Activated naive CD4-positive, alpha-beta T cell treated with anti-CD3 and anti-CD28 coated beads, Interleukin-2, amount 10 ng/mL, durations not matched to agents 7 days and 5 days (primary cell): Measurements from ENCODE around the gene BAHCC1.

ENCODE experiments used
- CTCF ChIA-PET: fragments of 350-600 bp; sonication (Branson Sonifier 250); formaldehyde crosslinking; loops from one replicate; lab custom pipeline; 2021; ENCODE audit warnings: antibody characterized with exemption; lab: Charles Lee
- DNase-seq: peaks from one replicate; pipeline ENCODE4 v3.0.0-alpha.2; 2020
- H3K27ac Mint-ChIP-seq: one replicate; pipeline ENCODE4 v1.8.0; 2021; ENCODE audit warnings: mild to moderate bottlenecking, moderate library complexity, mixed read lengths
- H3K27me3 Mint-ChIP-seq: one replicate; pipeline ENCODE4 v1.8.0; 2021; ENCODE audit warnings: mild to moderate bottlenecking, mixed read lengths
- H3K36me3 Mint-ChIP-seq: one replicate; pipeline ENCODE4 v1.8.0; 2021; ENCODE audit warnings: mixed read lengths
- H3K4me1 Mint-ChIP-seq: one replicate; pipeline ENCODE4 v1.8.0; 2021; ENCODE audit warnings: mixed read lengths
- H3K4me3 Mint-ChIP-seq: one replicate; pipeline ENCODE4 v1.8.0; 2021; ENCODE audit warnings: mild to moderate bottlenecking, moderate library complexity, mixed read lengths
- H3K9me3 Mint-ChIP-seq: one replicate; pipeline ENCODE4 v1.8.0; 2021; ENCODE audit warnings: mixed read lengths

BAHCC1 gene

DNA sequence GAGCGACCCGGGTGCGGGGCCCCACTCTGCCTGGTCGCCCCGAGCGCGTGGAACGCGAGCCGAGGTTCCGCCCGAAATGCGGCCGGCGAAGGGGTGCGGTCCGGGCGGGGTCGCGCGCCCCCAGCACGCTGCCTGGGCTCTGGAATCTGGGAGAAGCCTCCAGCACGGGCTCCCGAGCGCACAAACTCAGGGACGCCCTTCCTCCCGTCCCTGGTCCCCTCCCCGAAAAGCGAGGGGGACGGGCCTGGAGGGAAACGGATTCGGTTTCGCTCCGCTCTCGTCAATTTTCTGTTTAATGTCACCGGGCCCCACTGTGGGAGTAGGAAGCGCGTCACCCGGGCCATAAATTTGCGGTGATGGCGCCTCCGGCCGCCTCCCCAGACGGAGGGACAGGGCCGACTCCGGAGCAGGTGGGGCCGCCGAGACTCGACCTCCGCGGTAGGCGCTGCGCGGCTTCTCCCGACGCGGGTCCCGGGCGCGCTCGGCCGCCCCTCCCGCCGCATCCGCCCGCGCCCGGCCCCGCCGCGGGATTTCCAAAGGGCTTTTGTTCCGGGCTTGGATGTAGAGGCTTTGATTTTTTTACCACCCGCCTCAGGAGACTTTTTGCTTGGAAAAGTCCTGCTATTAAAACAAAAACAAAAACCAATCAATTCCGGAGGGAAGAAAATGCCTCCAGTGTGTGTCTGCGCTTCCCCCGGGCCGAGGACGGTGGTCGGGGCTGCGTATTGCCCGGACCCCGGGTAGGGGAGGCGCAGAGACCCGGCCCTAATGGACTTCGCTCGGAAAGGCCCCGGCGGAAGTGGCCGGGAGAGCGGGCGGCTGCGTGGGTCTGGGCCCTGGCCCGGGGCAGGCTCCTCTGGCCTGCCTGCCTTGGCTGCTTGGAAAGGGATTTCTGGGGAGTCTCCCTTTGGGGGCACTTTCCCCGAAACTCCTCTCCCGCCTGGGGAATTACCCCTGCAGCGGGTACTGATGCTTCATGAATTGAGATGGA lies 7.9 kb upstream of the BAHCC1 start:
- H3K36me3 Mint-ChIP-seq, result no peaks in the 10 kb centered on the region
- DNase-seq, result peak; percentile 69
- no peaks in the 10 kb centered on the region for H3K4me1 Mint-ChIP-seq
- H3K9me3 Mint-ChIP-seq, result no peaks in the 10 kb centered on the region
- H3K27ac Mint-ChIP-seq, result no peak overlapping the region
- CTCF ChIA-PET, result no interaction called here
- peak overlapping the region; percentile 65 for H3K4me3 Mint-ChIP-seq
- H3K27me3 Mint-ChIP-seq, result peaks cover 90% of the 10 kb centered on the region

DNA sequence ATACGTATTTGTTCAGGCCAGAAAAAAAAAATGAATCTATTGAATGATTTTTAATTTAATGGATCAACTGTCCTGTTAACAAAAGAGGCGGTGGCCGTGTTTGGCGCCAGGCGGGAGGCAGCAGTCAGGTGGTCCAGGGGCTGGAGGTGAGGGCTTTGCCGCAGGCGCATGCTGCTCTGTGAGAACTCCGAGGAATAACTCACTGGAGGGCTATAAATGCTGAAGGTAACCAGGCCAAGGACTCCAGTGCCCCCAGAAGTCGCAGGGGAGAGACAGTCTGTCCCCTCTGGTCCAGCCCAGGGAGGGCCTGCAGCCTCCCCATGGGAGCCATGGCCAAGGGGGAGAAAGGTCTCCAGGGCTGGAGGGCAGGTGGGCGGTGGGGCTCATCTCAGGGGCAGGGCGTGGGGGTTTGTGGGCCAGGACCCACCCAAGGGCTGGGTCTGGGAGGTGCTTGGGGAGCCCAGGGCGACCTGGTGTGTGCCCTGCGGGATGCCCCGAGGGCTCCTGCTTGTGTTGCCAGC lies 7.1 kb upstream of the BAHCC1 start:
- no peak for DNase-seq
- CTCF ChIA-PET, result no interaction called here
- H3K36me3 Mint-ChIP-seq, result no peaks in the 10 kb centered on the region
- no peak overlapping the region for H3K4me3 Mint-ChIP-seq
- H3K27ac Mint-ChIP-seq, result no peak overlapping the region
- no peaks in the 10 kb centered on the region for H3K4me1 Mint-ChIP-seq
- peaks cover 96% of the 10 kb centered on the region for H3K27me3 Mint-ChIP-seq
- H3K9me3 Mint-ChIP-seq, result no peaks in the 10 kb centered on the region

DNA sequence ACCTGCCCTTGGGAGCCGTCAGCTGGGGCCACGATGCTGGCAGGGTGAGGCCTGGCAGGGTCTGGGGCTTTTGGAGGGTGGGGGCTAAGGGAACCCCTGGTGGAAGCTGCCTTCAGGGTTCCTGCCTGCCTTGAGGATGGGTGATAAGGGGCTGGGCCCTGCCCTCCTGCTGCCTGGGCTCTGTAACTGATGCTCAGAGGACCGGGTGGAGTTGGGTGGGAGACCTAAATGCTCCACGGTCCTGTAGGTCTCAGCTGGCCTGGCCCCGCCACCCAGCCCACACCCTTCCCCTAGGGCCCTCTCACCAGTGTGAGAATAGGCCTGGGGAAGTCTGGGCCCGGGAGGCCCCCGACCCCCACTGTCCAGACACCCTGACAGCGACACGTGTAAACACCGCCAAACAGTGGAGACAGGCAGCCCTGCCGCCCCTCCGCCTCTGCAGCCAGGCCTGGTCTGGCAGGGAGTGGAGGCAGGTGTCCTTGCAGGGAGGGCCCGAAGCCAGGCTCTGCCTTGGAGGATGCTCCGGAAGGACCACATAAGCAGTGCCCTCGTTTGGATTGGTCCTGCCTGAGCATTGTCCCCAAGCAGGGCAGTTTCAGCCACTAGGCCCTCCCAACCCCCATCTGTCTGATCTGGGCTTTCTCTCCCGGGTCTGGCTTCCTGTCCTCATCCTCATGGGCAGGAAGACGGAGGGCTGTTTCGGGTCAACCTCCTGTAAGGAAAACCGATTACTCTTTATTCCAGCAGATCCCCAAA lies 6.5 kb upstream of the BAHCC1 start:
- CTCF ChIA-PET, result no interaction called here
- DNase-seq, result no peak
- Mint-ChIP-seq H3K9me3 (no peaks in the 10 kb centered on the region), H3K27me3 (peaks cover 94% of the 10 kb centered on the region), H3K4me1 (no peaks in the 10 kb centered on the region), H3K4me3 (no peak overlapping the region), H3K36me3 (no peaks in the 10 kb centered on the region), H3K27ac (no peak overlapping the region)

DNA sequence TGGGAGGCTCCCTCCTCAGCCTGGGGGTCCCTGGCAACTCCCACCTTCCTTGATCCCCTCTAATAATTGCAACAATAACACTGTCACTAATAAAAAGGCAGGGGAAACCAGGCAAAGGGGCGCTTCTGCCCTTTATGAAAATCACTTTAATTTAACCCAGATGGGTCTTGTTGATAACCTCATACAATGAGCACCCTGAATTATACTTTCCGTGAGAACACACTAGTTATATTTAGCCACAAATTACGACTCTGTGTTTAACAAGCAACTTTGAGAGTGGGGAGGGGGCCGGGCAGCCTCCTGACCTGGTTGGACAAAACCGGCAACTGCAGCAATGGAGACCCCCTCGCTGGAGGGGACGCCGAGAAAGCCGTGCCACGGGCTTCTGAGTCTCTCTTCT lies 5.7 kb upstream of the BAHCC1 start:
- Mint-ChIP-seq H3K36me3 (no peaks in the 10 kb centered on the region), H3K9me3 (no peaks in the 10 kb centered on the region), H3K4me3 (no peak overlapping the region), H3K27me3 (peaks cover 95% of the 10 kb centered on the region), H3K27ac (no peak overlapping the region), H3K4me1 (peaks cover 7% of the 10 kb centered on the region)
- DNase-seq, result no peak
- CTCF ChIA-PET, result no interaction called here

DNA sequence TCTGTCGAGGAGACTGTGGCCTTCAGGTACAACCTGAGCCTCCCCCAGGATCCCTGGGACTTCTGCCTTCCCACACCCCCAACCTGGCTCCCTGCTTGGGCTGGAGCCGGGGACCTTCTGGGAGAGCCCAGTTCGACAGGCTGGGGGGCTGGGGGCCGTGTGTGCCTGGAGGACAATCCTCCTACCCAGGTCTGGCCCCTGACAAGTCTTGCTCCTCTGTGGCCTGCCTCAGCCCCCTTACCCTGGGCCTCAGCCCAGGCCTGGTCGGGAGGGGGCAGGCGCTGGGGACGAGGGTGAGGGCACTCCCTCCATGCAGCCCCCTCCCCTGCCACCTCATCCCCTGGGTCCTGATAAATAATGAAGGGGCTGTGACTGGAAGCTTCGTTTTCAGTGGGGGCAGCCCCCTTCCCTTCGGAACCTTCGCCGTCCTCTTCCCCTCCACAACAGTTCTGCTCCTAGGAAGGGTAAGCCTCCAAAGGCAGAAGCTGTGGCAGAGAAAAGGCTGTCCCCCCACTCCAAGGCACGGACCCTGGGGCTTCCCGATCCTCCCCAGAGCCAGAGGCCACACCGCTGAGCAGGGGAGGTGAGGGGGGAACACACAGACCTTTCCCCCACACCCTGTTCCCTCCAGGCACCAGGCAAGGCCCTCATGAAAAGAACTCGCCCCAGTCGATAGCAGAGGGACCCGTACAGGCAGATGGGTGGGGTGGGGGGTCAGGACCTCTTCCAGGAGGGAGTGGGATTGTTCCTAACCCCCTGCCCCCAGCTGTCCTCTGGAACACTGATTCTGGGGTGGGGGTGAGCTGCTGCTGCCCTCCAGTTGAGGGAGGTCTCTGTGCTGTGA lies 5.0 kb upstream of the BAHCC1 start:
- Mint-ChIP-seq H3K27me3 (peaks cover 95% of the 10 kb centered on the region), H3K4me3 (no peak overlapping the region), H3K27ac (no peak overlapping the region), H3K9me3 (no peaks in the 10 kb centered on the region), H3K36me3 (no peaks in the 10 kb centered on the region), H3K4me1 (peaks cover 11% of the 10 kb centered on the region)
- CTCF ChIA-PET, result interaction anchor here (1.0 kb wide), 1 partner anchor 94 kb away, joined by 3 read pairs; no protein-coding TSS in a partner anchor
- DNase-seq, result no peak

DNA sequence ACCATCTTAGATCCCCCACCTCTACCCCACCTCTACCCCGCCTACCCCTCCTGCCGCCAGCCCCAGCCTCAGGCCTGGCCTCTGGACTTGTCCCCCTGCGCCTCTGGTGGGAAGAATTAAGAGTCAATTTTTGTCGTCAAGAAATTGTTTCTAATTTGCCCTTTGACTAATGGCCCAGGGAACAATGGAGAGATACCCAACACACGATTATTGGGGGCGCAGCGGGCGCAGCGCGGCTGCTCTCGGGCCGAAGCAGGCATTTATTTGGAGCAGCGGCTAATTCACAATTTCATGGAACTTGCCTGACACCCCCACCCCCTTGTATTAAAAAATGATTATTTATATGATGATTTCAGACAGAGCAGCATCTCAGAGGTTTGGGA lies 4.4 kb upstream of the BAHCC1 start:
- Mint-ChIP-seq H3K27me3 (peaks cover 95% of the 10 kb centered on the region), H3K27ac (no peak overlapping the region), H3K9me3 (no peaks in the 10 kb centered on the region), H3K4me1 (peaks cover 12% of the 10 kb centered on the region), H3K36me3 (no peaks in the 10 kb centered on the region), H3K4me3 (no peak overlapping the region)
- no peak for DNase-seq
- CTCF ChIA-PET, result interaction anchor here (1.0 kb wide), 1 partner anchor 94 kb away, joined by 3 read pairs; no protein-coding TSS in a partner anchor

DNA sequence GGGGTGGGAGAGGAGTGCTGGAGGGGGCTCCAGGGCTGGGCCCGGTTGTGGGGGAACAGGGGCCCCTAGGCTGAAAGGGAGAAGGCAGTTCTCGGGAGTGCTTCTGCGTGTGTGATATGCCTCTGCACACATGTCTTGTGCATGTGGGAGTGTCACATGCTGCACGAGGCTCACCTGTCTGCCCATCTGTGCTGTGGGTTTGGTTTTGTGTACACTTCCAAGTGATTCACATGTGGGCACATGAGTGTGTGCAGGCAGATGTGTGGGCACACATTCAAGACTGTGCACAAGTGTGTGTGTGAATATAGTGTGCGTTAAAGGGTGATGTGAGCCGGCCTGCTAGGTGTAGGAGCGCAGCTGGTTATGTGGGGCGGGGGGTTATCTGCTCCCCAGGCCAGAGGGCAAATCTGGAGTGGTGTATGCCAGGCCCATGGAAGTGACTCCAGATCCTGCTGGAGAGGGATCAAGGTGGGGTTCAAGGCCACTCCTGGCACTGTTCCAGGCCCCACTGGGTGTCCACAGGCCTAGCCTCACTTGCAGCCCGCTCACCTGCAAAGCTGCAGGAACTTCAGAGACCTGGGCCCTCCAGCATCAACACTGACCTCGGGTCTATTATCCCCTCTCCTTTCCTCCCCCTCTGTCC lies 3.8 kb upstream of the BAHCC1 start:
- peaks cover 95% of the 10 kb centered on the region for H3K27me3 Mint-ChIP-seq
- H3K36me3 Mint-ChIP-seq, result no peaks in the 10 kb centered on the region
- H3K4me1 Mint-ChIP-seq, result peaks cover 12% of the 10 kb centered on the region
- H3K4me3 Mint-ChIP-seq, result no peak overlapping the region
- CTCF ChIA-PET, result no interaction called here
- no peak for DNase-seq
- H3K27ac Mint-ChIP-seq, result no peak overlapping the region
- no peaks in the 10 kb centered on the region for H3K9me3 Mint-ChIP-seq

DNA sequence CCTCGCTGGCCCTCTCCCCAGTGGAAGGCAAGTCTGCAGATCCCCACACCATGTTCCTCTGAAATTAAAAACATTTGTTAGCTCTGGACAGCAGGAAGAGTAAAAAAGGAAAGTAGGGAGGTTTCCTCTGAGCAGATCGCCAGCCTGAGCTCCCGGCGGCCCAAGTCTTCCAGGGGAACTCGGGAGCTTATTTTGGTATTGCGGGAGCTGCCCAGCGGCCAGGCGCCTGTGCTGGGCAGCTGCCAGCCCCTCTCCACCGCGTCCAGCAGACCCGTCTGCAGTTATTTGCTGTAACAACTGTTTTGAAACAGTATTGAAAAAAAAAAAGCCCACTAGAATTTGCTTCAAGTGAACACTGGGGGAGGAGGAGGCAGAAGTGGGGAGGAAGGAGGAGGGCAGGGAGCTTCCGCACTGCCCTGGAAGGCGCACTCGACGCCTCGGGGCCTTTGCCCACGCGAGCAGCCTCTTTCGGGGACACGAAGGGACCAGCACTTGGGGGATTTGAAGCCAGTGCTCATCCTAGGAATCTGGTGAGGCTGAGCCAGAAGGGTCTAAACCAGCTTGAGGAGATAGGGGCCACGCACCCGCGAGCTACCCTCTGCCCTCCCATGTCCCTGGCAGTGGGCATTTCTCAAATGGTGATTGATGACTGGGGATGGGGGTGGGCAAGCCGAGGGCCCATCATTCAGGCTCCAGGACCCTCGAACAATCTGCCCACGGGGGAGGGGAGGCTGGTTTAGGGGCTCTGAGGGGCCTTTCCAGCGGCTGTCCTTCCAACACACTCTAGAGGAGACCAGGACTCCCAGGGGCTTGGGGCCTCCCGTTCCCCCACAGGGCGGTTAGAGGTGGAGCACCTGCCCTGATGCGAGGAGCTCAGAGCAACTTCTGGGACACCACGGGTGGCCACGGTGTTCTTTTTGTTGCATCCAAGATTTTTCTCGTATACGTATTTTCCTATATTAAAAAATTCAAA lies 3.0 kb upstream of the BAHCC1 start:
- Mint-ChIP-seq H3K27me3 (peaks cover 97% of the 10 kb centered on the region), H3K36me3 (no peaks in the 10 kb centered on the region), H3K9me3 (no peaks in the 10 kb centered on the region), H3K4me3 (no peak overlapping the region), H3K27ac (peak overlapping the region; percentile 72), H3K4me1 (peaks cover 12% of the 10 kb centered on the region)
- no peak for DNase-seq
- CTCF ChIA-PET, result no interaction called here

DNA sequence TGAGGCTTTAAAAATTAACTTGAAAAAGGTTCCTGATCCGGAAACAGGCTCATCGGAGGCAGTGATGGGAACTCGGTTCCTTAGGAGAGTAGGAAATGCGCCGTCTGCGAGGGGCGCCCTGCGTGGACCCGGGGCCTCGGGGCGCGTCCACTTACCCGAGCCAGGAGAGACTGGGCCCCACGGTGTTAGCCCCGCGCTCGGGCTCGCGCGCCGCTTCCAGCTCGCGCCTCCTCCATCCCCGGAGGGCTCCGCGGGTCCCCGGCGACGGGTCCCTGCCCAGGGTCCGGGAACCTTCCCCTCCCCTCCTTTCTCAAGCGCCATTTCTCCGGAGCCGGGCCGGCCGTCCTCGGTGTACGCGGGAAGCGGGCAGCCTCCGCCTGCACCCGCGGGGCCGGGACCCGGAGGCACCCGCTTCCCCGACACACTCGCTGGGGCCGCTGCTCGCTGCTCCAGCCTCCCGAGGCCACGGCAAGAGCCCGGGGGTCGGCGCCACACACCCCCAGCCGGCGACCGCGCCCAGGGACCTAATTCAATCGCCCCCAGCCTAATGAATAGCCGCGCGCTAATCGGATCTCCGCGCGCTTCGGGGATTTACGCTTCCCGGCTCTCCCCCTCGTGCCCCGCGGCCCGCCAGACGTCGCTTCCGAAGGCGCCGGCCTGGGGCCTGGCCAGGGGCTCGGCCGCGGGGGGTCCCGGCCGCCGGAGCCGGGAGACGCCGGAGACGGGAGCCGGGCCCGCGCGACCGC lies 2.2 kb upstream of the BAHCC1 start:
- peaks cover 97% of the 10 kb centered on the region for H3K27me3 Mint-ChIP-seq
- H3K4me1 Mint-ChIP-seq, result peaks cover 15% of the 10 kb centered on the region
- H3K36me3 Mint-ChIP-seq, result peaks cover 4% of the 10 kb centered on the region
- H3K9me3 Mint-ChIP-seq, result no peaks in the 10 kb centered on the region
- CTCF ChIA-PET, result no interaction called here
- peak overlapping the region; percentile 72 for H3K27ac Mint-ChIP-seq
- no peak overlapping the region for H3K4me3 Mint-ChIP-seq
- DNase-seq, result no peak

DNA sequence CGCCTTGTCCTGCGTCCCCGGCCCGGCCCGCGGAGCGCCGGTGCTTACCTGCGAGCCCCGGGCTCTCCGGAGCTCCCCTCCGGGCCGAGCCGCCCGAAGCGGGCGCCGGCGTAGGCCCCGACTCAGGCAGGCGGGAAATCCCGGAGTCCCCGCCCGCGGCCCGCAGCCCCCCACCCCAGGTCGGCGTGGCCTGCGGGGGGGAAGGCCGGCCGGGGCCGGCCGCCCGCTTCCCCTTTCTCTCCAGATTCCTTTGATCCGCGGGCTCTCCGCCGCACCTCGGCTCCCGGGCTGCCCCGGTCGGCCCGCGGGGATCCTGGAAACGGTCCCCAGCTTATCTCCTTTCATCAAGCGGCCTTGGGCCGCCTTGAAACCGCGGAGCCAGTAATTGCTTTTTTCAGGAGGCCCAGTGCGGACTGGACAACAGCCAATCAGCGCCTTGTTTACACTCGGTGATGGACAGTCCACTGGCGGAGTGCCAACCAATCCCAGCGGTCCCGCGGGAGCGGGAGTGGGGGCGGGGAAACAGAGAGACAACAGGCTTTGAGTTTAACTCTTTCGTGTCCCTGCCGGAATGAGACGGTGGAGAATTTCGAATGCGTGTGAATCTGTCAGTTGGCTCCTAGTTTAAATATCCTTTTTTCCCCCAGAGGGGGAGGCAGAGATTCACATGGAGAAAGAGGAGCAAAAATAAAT lies 1.4 kb upstream of the BAHCC1 start:
- Mint-ChIP-seq H3K9me3 (no peaks in the 10 kb centered on the region), H3K27ac (peak overlapping the region; percentile 87), H3K4me1 (peaks cover 19% of the 10 kb centered on the region), H3K36me3 (peaks cover 4% of the 10 kb centered on the region), H3K4me3 (no peak overlapping the region), H3K27me3 (peaks cover 97% of the 10 kb centered on the region)
- peak; percentile 32 for DNase-seq
- CTCF ChIA-PET, result no interaction called here

DNA sequence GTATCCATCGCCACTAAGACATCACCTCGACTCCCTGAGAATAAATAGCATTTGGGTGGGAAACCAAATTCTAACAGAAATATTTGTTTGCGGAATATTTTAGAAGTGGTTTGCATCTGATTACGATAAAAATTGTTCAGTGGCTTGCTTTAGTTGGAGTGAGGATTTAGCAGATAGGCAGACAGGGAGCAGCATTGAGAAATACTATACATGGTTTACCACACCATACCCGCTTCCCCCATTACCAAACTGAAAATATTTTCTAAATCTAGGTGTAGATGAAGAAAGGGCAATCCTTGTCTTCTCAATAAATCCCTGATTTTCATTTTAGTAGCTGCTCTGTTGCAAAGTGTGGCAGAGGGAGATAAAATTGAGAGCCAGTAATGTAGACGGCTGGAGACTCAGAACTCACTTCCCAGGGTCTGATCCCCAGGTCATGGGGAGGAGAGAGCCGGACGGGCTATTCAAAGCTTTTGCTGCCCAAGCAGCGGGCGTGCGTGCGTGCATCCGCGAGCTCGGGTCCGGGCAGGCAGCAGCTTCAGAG lies 808 bp upstream of the BAHCC1 start:
- Mint-ChIP-seq H3K36me3 (peaks cover 4% of the 10 kb centered on the region), H3K4me3 (no peak overlapping the region), H3K9me3 (no peaks in the 10 kb centered on the region), H3K27ac (peak overlapping the region; percentile 87), H3K4me1 (peaks cover 21% of the 10 kb centered on the region), H3K27me3 (peaks cover 95% of the 10 kb centered on the region)
- no peak for DNase-seq
- CTCF ChIA-PET, result interaction anchor here (0.7 to 1.0 kb wide), 2 partner anchors 91 to 140 kb away, joined by 3 to 5 read pairs; no protein-coding TSS in a partner anchor
